ENCODE measurements around the gene CTSF. TPM values are rescaled to one million over a fixed set of nuclear protein-coding genes. Genes with fewer than 3 reads are reported as not detected.

CTSF gene
- total and polyA plus RNA-seq, 2 of the 13 experiments (the other 11 are each of a cell fraction or from before 2014, with no cell fraction given) = not detected

- TF ChIP-seq NONO (IDR thresholded peaks at IDR 0.05) (no peak), NONO (CRISPR knock-in tag; conservative IDR thresholded peaks at IDR 0.05) (peak; percentile 75), ATF1 (CRISPR knock-in tag; IDR thresholded peaks at IDR 0.05) (peak; percentile 59), MTERF4 (CRISPR knock-in tag; IDR thresholded peaks at IDR 0.05) (no peak), KDM4B (CRISPR knock-in tag; IDR thresholded peaks at IDR 0.05) (no peak), RBM39 (IDR thresholded peaks at IDR 0.05; ENCODE audit: low read depth, low read length, poor library complexity, severe bottlenecking) (peak; percentile 81), ZNF615 (CRISPR knock-in tag; IDR thresholded peaks at IDR 0.05; ENCODE audit: borderline replicate concordance) (no peak), NCOA2 (CRISPR knock-in tag; IDR thresholded peaks at IDR 0.05) (no peak; the same call in none of the 2 replicates), ZNF180 (CRISPR knock-in tag; IDR thresholded peaks at IDR 0.05; ENCODE audit: borderline replicate concordance, low read depth) (no peak), HNF4A (CRISPR knock-in tag; IDR thresholded peaks at IDR 0.05) (no peak), ZNF225 (CRISPR knock-in tag; IDR thresholded peaks at IDR 0.05) (no peak; the same call in 1 of the 2 replicates), ZNF75D (CRISPR knock-in tag; IDR thresholded peaks at IDR 0.05; ENCODE audit: borderline replicate concordance) (no peak; the same call in 1 of the 2 replicates), ATF7 (IDR thresholded peaks at IDR 0.05) (no peak), ATF7 (CRISPR knock-in tag; IDR thresholded peaks at IDR 0.05) (peak; percentile 49), LRRFIP1 (CRISPR knock-in tag; conservative IDR thresholded peaks at IDR 0.05) (no peak), SOX6 (IDR thresholded peaks at IDR 0.05) (no peak), SOX6 (CRISPR knock-in tag; IDR thresholded peaks at IDR 0.05) (peak; percentile 24; the same call in 1 of the 2 replicates), ISL2 (CRISPR knock-in tag; IDR thresholded peaks at IDR 0.05) (peak; percentile 65; the same call in 1 of the 2 replicates), PAWR (CRISPR knock-in tag; IDR thresholded peaks at IDR 0.05; ENCODE audit: borderline replicate concordance) (peak; percentile 79; the same call in 1 of the 2 replicates), EED (CRISPR knock-in tag; IDR thresholded peaks at IDR 0.05) (no peak), KLF16 (CRISPR knock-in tag; IDR thresholded peaks at IDR 0.05) (0 out of 4 replicates have a peak, but pooled peaks of 1 of the 2 experiments have one; percentile 61), STAG1 (CRISPR knock-in tag; IDR thresholded peaks at IDR 0.05) (peak; percentile 10; the same call in 1 of the 2 replicates), REL (CRISPR knock-in tag; conservative IDR thresholded peaks at IDR 0.05) (peak; percentile 87; the same call in 1 of the 2 replicates), FIP1L1 (IDR thresholded peaks at IDR 0.05; ENCODE audit: borderline replicate concordance, insufficient read depth, low read depth, low read length) (peak; percentile 83; the same call in 1 of the 2 replicates), ZNF335 (CRISPR knock-in tag; IDR thresholded peaks at IDR 0.05) (no peak), SP2 (CRISPR knock-in tag; IDR thresholded peaks at IDR 0.05) (peak; percentile 91), NFE2L2 (IDR thresholded peaks at IDR 0.05; ENCODE audit: low read length) (no peak), ZNF557 (CRISPR knock-in tag; IDR thresholded peaks at IDR 0.05) (no peak)
These were observed 48.2 kb upstream of the CTSF start, which contains the start of gene RBM14 (continued) for GRCh38 chr11:66616379-66617154.
